Large intestine (tissue), 3 donors: ENCODE data around the gene FEM1A. TPM values are rescaled to one million over a fixed set of nuclear protein-coding genes. Genes with fewer than 3 reads are reported as not detected.
A peak's percentile ranks its signal among the peaks of the same experiment; 100 is the strongest.
"Not testable (repeated sequence)": the region's sequence is repeated elsewhere in the genome, so short reads cannot be mapped to it uniquely, and the experiment has no call there.

ENCODE experiments used
- DNase-seq, 2 donors: peaks; one replicate each; pipeline versions ENCODE4 v3.0.0 to v3.0.0-alpha.2; 2013
- H3K27ac ChIP-seq: one replicate; pipeline ENCODE4 v1.5.1; 2013; ENCODE audit warnings: low read length
- H3K27me3 ChIP-seq: 2 replicates; pipeline ENCODE4 v1.6.1; 2013; ENCODE audit warnings: low read length; ENCODE audit not compliant: control insufficient read depth, insufficient read depth
- H3K36me3 ChIP-seq: 2 replicates; pipeline ENCODE4 v1.6.1; 2013; ENCODE audit warnings: low read length; ENCODE audit not compliant: control insufficient read depth, insufficient read depth
- H3K4me1 ChIP-seq: one replicate; pipeline ENCODE4 v1.6.1; 2013; ENCODE audit warnings: low read length; ENCODE audit not compliant: control insufficient read depth, insufficient read depth
- H3K4me3 ChIP-seq: one replicate; pipeline ENCODE4 v1.5.1; 2013; ENCODE audit warnings: low read length
- H3K9me3 ChIP-seq: one replicate; pipeline ENCODE4 v1.6.1; 2013; ENCODE audit warnings: mild to moderate bottlenecking, low read depth, low read length, moderate library complexity; ENCODE audit not compliant: control insufficient read depth
- WGBS: methylation state at CpG from one replicate; pipeline ENCODE4 v1.1.5; 2013; ENCODE audit warnings: low lambda C conversion rate; ENCODE audit not compliant: insufficient coverage; 5-methylcytosine and 5-hydroxymethylcytosine counted together
- polyA plus RNA-seq: library from polyadenylated mRNA; unstranded; fragments of 120-200 nt; gene quantifications from one replicate; pipeline ENCODE4 v1.2.1, GENCODE V29; 2013

The FEM1A gene
- polyA plus RNA-seq, 1 donor, result 1.7 TPM

DNA sequence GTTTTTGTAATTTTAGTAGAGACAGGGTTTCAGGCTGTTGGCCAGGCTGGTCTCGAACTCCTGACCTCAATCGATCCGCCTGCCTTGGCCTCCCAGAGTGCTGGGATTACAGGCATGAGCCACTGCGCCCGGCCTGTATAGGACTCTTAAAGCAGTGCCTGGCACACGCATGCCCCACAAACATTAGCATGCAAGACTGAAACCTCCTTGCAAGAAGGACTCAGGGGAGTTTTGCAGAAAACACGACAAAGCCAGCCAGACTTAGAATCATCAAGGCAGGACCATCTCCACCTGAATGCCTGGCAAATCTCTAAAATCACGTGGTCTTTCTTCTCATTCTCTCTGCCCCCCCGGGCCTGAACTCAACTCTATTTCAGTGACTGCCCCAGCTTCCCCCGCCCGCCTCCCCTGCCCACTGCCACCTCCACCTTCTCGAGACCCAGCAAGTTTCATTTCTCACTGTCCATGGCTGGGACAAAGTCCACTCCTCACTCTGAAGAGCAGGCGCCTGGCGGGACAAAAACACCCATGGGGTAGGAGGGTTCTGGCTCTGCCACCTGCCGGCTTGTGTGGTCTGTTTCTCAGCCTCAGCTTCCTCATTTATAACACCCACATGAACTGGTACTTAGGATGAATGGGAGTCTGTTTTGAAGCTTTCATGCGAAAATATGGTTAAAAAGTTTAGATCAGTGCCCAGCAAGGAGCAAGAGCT lies 37.6 kb downstream of the FEM1A start:
- H3K9me3 ChIP-seq, result no peaks in the 10 kb centered on the region
- no peaks in the 10 kb centered on the region for H3K27me3 ChIP-seq
- 17% methylated on average over 1 of the region's 16 CpGs for WGBS
- H3K4me1 ChIP-seq, result peaks cover 16% of the 10 kb centered on the region
- H3K36me3 ChIP-seq, result no peaks in the 10 kb centered on the region
- DNase-seq, result peak; percentile 70 to 89
- H3K27ac ChIP-seq, result peak overlapping the region; percentile 97
- H3K4me3 ChIP-seq, result peak overlapping the region; percentile 11

DNA sequence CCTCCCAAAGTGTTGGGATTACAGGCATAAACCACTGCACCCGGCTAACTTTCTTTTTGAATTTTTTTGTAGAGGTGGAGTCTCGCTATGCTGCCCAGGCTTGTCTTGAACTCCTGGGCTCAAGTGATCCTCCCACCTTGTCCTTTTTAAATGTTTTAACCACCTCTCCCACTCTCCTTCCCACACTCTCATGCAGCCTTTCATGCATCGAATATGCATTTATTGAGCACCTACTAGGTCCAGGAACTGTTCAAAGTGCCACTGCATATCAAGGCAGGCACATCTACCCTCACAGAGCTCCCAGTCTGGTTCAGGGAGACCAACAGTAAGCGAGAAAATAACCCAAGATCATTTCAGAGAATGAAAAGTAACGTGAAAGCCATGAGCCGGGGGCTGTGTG lies 38.8 kb downstream of the FEM1A start:
- Histone ChIP-seq H3K9me3 (no peaks in the 10 kb centered on the region), H3K27me3 (no peaks in the 10 kb centered on the region), H3K27ac (peak overlapping the region; percentile 97), H3K4me3 (peak overlapping the region; percentile 91), H3K36me3 (no peaks in the 10 kb centered on the region), H3K4me1 (peaks cover 16% of the 10 kb centered on the region)
- no CpG with 5 or more reads among the region's 6 CpGs for WGBS
- DNase-seq, result no peak

DNA sequence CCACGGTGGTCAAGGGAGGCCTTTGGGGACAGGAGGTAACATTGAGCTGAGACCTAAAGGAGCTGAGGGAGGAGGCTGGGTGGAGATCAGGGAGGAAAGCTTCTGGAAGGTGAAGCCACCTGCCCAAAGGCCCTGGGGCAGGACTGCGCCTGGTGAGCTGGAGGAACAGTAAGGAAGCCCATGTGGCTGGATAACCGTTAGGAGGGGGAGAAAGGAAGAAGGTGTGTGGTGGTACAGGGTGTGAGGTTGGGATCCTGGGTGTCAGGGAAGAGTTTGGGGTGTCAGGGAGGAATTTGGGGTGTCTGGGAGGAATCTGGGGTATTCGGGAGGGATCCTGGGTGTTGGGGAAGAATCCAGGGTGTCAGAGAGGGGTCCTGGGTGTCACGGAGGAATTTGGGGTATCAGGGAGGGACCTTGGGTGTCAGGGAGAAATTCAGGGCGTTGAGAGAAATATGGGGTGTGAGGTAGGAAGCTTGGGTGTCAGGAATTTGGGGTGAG lies 39.3 kb downstream of the FEM1A start:
- peak in 1 of 2 donors; percentile 42 for DNase-seq
- WGBS, result no CpG with 5 or more reads among the region's 6 CpGs

DNA sequence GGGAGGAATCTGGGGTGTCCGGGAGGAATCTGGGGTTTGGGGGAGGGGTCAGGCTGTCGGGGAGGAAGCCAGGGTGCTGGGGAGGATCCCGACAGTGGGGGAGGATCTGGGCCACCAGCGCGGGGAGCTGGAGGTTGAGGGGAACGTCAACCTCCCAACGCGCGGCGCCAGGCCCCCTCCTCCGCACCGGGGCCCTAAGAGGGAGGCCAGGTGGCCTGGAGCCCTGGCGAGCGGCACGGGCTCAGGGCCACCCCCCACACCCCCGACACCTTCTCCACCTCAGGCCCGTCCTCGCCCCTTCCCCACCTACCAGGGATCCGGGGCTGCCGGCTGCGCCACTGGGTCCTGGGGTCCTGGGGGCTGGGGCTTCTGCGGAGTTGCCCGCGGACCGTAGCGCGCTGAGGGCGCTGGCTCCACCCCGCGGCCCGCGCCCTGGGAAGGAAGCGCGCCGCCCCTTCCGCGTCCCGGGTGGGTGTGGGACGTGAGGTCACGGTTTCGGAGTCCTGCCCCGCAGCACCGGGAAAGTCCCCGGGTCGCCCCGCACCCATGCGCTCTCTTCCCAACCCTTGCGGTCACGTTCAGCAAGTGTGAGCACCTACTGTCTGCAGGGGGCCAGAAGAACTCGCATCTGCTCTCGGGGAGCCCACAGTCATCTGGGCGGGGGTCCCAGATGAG lies 39.9 kb downstream of the FEM1A start, which contains the start of gene TICAM1:
TSS of gene TICAM1 (minus strand) at position 409 of the 675 bp plus-strand sequence. CDS start 13,335 bp downstream, outside the sequence.
- no CpG with 5 or more reads among the region's 52 CpGs for WGBS
- Histone ChIP-seq H3K4me1 (peaks cover 16% of the 10 kb centered on the region), H3K9me3 (no peaks in the 10 kb centered on the region), H3K36me3 (no peaks in the 10 kb centered on the region), H3K4me3 (peak within 1 kb of the TSS; percentile 91), H3K27ac (peak within 1 kb of the TSS; percentile 97), H3K27me3 (no peaks in the 10 kb centered on the region)
- DNase-seq, result peak; percentile 82 to 88

More for the DNA sequence above, 39.3 kb downstream of the FEM1A start:
- peak overlapping the region; percentile 97 for H3K27ac ChIP-seq
- no peaks in the 10 kb centered on the region for H3K27me3 ChIP-seq
- H3K4me1 ChIP-seq, result peaks cover 16% of the 10 kb centered on the region
- H3K4me3 ChIP-seq, result peak overlapping the region; percentile 91
- no peaks in the 10 kb centered on the region for H3K9me3 ChIP-seq
- no peaks in the 10 kb centered on the region for H3K36me3 ChIP-seq

DNA sequence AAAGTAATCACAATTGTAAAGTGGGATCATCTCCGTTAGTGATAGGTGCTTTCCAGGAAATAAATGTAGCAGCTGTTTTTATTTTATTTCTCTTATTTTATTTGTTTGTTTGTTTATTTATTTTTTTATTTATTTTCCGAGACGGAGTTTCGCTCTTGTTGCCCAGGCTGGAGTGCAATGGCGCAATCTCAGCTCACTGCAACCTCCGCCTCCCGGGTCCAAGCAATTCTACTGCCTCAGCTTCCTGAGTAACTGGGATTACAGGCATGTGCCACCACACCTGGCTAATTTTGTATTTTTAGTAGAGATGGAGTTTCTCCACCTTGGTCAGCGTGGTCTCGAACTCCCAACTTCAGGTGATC lies 40.4 kb downstream of the FEM1A start:
- not testable (repeated sequence) for DNase-seq

DNA sequence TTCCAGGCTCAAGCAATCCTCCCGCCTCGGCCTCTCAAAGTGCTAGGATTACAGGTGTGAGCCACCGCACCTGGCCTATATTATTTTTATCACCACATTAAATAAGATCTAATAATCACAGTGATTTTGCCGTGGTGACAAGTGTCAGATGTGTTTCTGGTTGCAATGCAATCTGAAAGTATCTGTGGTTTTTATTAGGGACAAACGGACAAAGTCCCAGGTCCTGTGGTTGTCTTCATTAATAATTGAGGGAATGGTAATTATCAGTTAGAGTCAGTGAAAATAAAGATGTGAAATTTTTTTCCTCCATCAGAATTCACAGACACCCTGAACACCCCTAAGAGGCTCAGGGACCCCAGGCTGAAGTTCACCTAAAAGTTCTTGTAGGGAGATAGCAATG lies 41.2 kb downstream of the FEM1A start:
- peak; percentile 54 to 84 for DNase-seq
- H3K36me3 ChIP-seq, result peaks cover 4% of the 10 kb centered on the region
- no peaks in the 10 kb centered on the region for H3K27me3 ChIP-seq
- H3K9me3 ChIP-seq, result no peaks in the 10 kb centered on the region
- no CpG with 5 or more reads among the region's 5 CpGs for WGBS
- H3K27ac ChIP-seq, result peak overlapping the region; percentile 97
- H3K4me1 ChIP-seq, result peaks cover 16% of the 10 kb centered on the region
- no peak overlapping the region for H3K4me3 ChIP-seq

More for the DNA sequence above, 40.4 kb downstream of the FEM1A start:
- H3K27me3 ChIP-seq, H3K36me3 ChIP-seq, H3K9me3 ChIP-seq: not testable (repeated sequence)
- Histone ChIP-seq H3K4me1 (peaks cover 16% of the 10 kb centered on the region), H3K4me3 (peak overlapping the region; percentile 91), H3K27ac (peak overlapping the region; percentile 97)
- 16% methylated on average over 5 of the region's 9 CpGs for WGBS

DNA sequence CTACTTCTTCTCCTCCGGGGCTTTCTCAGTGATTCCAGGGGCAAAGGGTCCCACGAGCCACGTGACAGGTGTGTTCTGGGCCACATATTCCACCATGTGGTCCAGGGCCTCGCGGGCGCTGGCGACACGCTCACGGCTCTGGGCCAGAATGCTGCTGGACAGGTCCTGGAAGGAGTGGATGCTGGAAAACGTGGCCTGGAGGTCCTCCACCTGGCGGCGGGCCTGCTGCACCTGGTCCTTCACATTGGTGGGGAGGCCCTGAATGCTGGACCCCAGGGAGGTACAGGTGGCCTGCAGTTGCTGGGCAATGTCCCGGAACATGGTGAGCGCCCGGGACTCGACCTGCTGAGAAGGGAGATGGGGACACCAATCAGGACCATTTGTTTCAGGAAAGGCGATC lies 47.7 kb downstream of the FEM1A start:
- no peaks in the 10 kb centered on the region for H3K9me3 ChIP-seq
- no peaks in the 10 kb centered on the region for H3K27me3 ChIP-seq
- peaks cover 38% of the 10 kb centered on the region for H3K36me3 ChIP-seq
- WGBS, result no CpG with 5 or more reads among the region's 17 CpGs
- no peak overlapping the region for H3K4me3 ChIP-seq
- DNase-seq, result no peak
- peaks cover 8% of the 10 kb centered on the region for H3K4me1 ChIP-seq
- no peak overlapping the region for H3K27ac ChIP-seq

DNA sequence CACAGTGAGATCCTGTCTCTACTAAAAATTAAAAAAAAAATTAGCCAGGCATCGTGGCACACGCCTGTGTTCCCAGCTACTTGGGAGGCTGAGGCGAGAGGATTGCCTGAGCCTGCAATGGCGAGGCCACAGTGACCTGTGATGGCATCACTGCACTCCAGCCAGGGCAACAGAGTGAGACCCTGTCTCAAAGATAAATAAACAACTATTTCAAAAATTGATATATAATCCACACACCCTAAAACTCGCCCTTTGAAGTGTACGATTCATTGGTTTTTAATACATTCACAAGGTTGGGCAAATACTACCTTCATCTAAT lies 52.1 kb downstream of the FEM1A start:
- WGBS, result 100% methylated on average over 2 of the region's 6 CpGs
- Histone ChIP-seq H3K27me3 (no peaks in the 10 kb centered on the region), H3K9me3 (no peaks in the 10 kb centered on the region), H3K27ac (peak overlapping the region; percentile 8), H3K4me1 (peaks cover 16% of the 10 kb centered on the region), H3K4me3 (no peak overlapping the region), H3K36me3 (peaks cover 66% of the 10 kb centered on the region)
- no peak for DNase-seq

DNA sequence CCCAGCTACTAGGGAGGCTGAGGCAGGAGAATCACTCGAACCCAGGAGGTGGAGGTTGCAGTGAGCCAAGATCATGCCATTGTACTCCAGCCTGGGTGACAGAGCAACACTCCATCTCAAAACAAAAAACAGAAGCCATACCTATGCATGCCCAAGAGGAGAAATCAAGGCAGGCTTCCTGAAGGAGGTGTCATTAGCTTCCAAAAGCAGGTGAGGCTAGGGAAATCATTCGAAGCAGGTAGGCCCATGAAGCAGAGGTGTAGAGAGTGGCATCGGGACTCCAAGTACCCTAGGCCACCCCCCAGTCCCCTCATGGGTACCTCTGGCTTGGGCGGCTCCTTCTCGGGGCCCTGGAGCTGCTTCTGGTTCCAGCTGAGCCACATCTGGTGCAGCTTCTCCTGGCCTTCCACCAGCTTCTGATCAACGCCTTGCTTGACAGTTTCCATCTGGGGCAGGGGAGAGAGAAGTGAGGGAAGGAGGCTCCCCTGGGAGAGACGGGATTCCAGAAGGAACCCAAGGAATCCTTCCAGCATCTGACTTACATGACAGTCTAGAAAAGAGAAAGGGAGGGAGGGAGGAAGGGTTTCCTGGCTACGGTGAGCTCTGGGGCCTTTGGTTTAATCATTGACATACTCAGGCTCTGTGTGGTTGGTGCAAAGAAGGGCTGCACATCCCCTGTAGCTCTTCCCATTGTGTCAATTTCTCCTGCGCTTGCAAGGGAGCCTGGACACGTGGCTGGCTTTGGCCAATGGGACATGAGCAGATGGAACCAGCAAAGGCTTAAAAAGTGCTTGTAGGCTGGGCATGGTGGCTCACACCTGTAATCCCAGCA lies 53.0 kb downstream of the FEM1A start:
- peak in 1 of 2 donors; percentile 69 for DNase-seq
- H3K4me1 ChIP-seq, result peaks cover 16% of the 10 kb centered on the region
- H3K27ac ChIP-seq, result peak overlapping the region; percentile 17
- no peaks in the 10 kb centered on the region for H3K27me3 ChIP-seq
- WGBS, result no CpG with 5 or more reads among the region's 10 CpGs
- peaks cover 66% of the 10 kb centered on the region for H3K36me3 ChIP-seq
- no peak overlapping the region for H3K4me3 ChIP-seq
- no peaks in the 10 kb centered on the region for H3K9me3 ChIP-seq

DNA sequence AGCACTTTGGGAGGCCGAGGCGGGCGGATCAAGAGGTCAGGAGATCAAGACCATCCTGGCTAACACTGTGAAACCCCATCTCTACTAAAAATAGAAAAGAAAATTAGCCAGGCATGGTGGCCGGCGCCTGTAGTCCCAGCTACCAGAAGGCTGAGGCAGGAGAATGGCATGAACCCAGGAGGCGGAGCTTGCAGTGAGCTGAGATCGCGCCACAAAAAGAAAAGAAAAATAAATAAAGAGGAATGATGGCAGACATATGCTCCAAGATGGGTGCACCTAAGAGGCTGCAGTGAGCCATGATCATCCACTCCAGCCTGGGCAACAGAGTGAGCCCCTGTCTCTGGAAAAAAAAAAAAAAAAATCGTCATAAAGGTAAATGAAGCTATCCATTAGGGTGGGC lies 54.4 kb downstream of the FEM1A start:
- H3K4me3 ChIP-seq, DNase-seq, H3K9me3 ChIP-seq, H3K27ac ChIP-seq, H3K27me3 ChIP-seq: not testable (repeated sequence)
- Histone ChIP-seq H3K4me1 (peaks cover 16% of the 10 kb centered on the region), H3K36me3 (peaks cover 67% of the 10 kb centered on the region)
- WGBS, result no CpG with 5 or more reads among the region's 9 CpGs
